CD14-positive monocyte (primary cell): ENCODE measurements around the gene SLC25A48. TPM values are rescaled to one million over a fixed set of nuclear protein-coding genes. Genes with fewer than 3 reads are reported as not detected.
A peak's percentile ranks its signal among the peaks of the same experiment; 100 is the strongest.

Source experiments
- DNase-seq, 3 donors: peaks; one replicate each; pipeline ENCODE4 v3.0.0-alpha.2; 2011 to 2022
- H2AFZ ChIP-seq: 2 replicates; pipeline ENCODE4 v1.6.0; 2012; ENCODE audit warnings: mild to moderate bottlenecking, low read depth, low read length, inconsistent platforms; ENCODE audit not compliant: insufficient read depth, poor library complexity, severe bottlenecking
- H3K27ac ChIP-seq, 2 donors: 1 replicate in 1 of 2; 2 replicates in 1 of 2; pipeline ENCODE4 v1.5.1; 2012 to 2013; ENCODE audit warnings: low read length in 2 of 2, control low read depth in 1 of 2, inconsistent platforms in 1 of 2, low read depth in 1 of 2, mild to moderate bottlenecking in 1 of 2
- H3K27me3 ChIP-seq, 2 donors: one replicate each; pipeline versions ENCODE4 v1.6.0 to v1.6.1; 2011 to 2013; ENCODE audit warnings: low read length in 2 of 2; ENCODE audit not compliant: control insufficient read depth in 2 of 2, insufficient read depth in 2 of 2
- H3K36me3 ChIP-seq, 2 donors: replicated peaks in 1 of 2; 1 replicate in 1 of 2; 2 replicates in 1 of 2; pipeline versions ENCODE4 v1.5.1 to v1.6.1; 2012 to 2013; ENCODE audit warnings: low read length in 2 of 2, control low read depth in 1 of 2, inconsistent platforms in 1 of 2, mild to moderate bottlenecking in 1 of 2; ENCODE audit not compliant: insufficient read depth in 2 of 2, control insufficient read depth in 1 of 2
- H3K4me1 ChIP-seq, 2 donors: 1 replicate in 1 of 2; 2 replicates in 1 of 2; pipeline versions ENCODE4 v1.5.1 to v1.6.1; 2012 to 2013; ENCODE audit warnings: low read length in 2 of 2, control low read depth in 1 of 2, inconsistent platforms in 1 of 2, mild to moderate bottlenecking in 1 of 2, moderate library complexity in 1 of 2; ENCODE audit not compliant: insufficient read depth in 2 of 2, control insufficient read depth in 1 of 2
- H3K4me2 ChIP-seq: replicated peaks from 2 replicates; pipeline ENCODE3; 2012; ENCODE audit warnings: low read length, moderate library complexity, mild to moderate bottlenecking; ENCODE audit not compliant: poor library complexity, severe bottlenecking; ENCODE audit errors: extremely low read depth
- H3K4me3 ChIP-seq, 3 experiments: fragments of 200-600 bp in 1 of 3; sonication (generic) in 1 of 3; replicated peaks in 1 of 3; 1 replicate in 2 of 3; 2 replicates in 1 of 3; pipeline ENCODE4 v1.5.1; 2011 to 2013; ENCODE audit warnings: low read length in 3 of 3, mild to moderate bottlenecking in 3 of 3, control low read depth in 2 of 3, low read depth in 2 of 3, inconsistent platforms in 1 of 3, moderate library complexity in 1 of 3
- H3K79me2 ChIP-seq: 2 replicates; pipeline ENCODE4 v1.6.0; 2012; ENCODE audit warnings: mild to moderate bottlenecking, control low read depth, inconsistent platforms, low read length, moderate library complexity; ENCODE audit not compliant: insufficient read depth
- H3K9ac ChIP-seq: 2 replicates; pipeline ENCODE4 v1.6.0; 2017; ENCODE audit warnings: low read length, mild to moderate bottlenecking; ENCODE audit not compliant: insufficient read depth, poor library complexity, severe bottlenecking
- H3K9me3 ChIP-seq, 2 donors: replicated peaks in 1 of 2; 1 replicate in 1 of 2; 2 replicates in 1 of 2; pipeline versions ENCODE4 v1.5.1 to v1.6.1; 2012 to 2013; ENCODE audit warnings: low read length in 2 of 2, control low read depth in 1 of 2; ENCODE audit not compliant: control insufficient read depth in 1 of 2, insufficient read depth in 1 of 2
- H4K20me1 ChIP-seq: 2 replicates; pipeline ENCODE4 v1.6.0; 2012; ENCODE audit warnings: mild to moderate bottlenecking, low read length, control low read depth, moderate library complexity; ENCODE audit not compliant: insufficient read depth
- H3K27ac Mint-ChIP-seq, 7 donors: one replicate each; pipeline ENCODE4 v1.8.0; 2020; ENCODE audit warnings: mild to moderate bottlenecking in 7 of 7, mixed read lengths in 7 of 7, moderate library complexity in 6 of 7, inconsistent platforms in 2 of 7
- H3K27me3 Mint-ChIP-seq, 3 donors: one replicate each; pipeline ENCODE4 v1.8.0; 2021 to 2022; ENCODE audit warnings: low read depth in 3 of 3, mild to moderate bottlenecking in 3 of 3, mixed read lengths in 3 of 3, moderate library complexity in 3 of 3, inconsistent platforms in 1 of 3
- H3K36me3 Mint-ChIP-seq, 2 donors: one replicate each; pipeline ENCODE4 v1.8.0; 2020; ENCODE audit warnings: mixed read lengths in 2 of 2, inconsistent platforms in 1 of 2, mild to moderate bottlenecking in 1 of 2
- H3K4me1 Mint-ChIP-seq: one replicate; pipeline ENCODE4 v1.8.0; 2020; ENCODE audit warnings: mild to moderate bottlenecking, mixed read lengths
- H3K4me3 Mint-ChIP-seq, 2 donors: one replicate each; pipeline ENCODE4 v1.8.0; 2020; ENCODE audit warnings: mild to moderate bottlenecking in 2 of 2, mixed read lengths in 2 of 2, moderate library complexity in 1 of 2
- H3K9me3 Mint-ChIP-seq, 7 donors: one replicate each; pipeline ENCODE4 v1.8.0; 2020 to 2022; ENCODE audit warnings: mixed read lengths in 7 of 7, mild to moderate bottlenecking in 6 of 7, moderate library complexity in 6 of 7, inconsistent platforms in 2 of 7
- CTCF ChIP-seq: fragments of 200-600 bp; IDR thresholded peaks from one replicate; pipeline ENCODE4 v1.8.0; 2022; ENCODE audit warnings: antibody characterized with exemption, mild to moderate bottlenecking
- WGBS: methylation state at CpG from one replicate; pipeline ENCODE4 v1.1.5; 2013; ENCODE audit warnings: missing lambda C conversion rate; ENCODE audit not compliant: insufficient coverage; 5-methylcytosine and 5-hydroxymethylcytosine counted together
- intact Hi-C, 2 donors: fragments of 100-400 bp; cut with micrococcal nuclease; formaldehyde crosslinking; loops; one replicate each; pipeline versions ENCODE4 v1.15.0 to v1.15.1; 2023
- polyA plus RNA-seq, 3 donors: library from polyadenylated mRNA; depleted of rRNA in 1 of 3; unstranded in 2 of 3; stranded (reverse) in 1 of 3; fragments of 300-500 nt in 2 of 3; fragments of >200 nt in 1 of 3; fragmentation: Illumina TruSeq in 2 of 3; gene quantifications; 1 replicate in 2 of 3; 2 replicates in 1 of 3; pipeline ENCODE4 v1.2.3, GENCODE V29; 2012 to 2021

Gene SLC25A48
- polyA plus RNA-seq, 3 donors = not detected

- Histone ChIP-seq H4K20me1 (no peaks in the 10 kb centered on the region), H3K4me3 (no peak overlapping the region), H2AFZ (no peak overlapping the region), H3K79me2 (no peaks in the 10 kb centered on the region), H3K4me1 (no peaks in the 10 kb centered on the region), H3K27me3 (peaks cover 12 to 19% of the 10 kb centered on the region in 2 donors), H3K9me3 (no peaks in the 10 kb centered on the region), H3K4me2 (no peak overlapping the region), H3K36me3 (no peaks in the 10 kb centered on the region), H3K9ac (no peak overlapping the region), H3K27ac (no peak overlapping the region)
- no peak overlapping the region for H3K27ac Mint-ChIP-seq
- no peak for DNase-seq
- H3K4me3 Mint-ChIP-seq = no peak overlapping the region
- no peaks in the 10 kb centered on the region for H3K9me3 Mint-ChIP-seq
- TF ChIP-seq CTCF = no peak
- WGBS = 61% methylated on average over 6 of the region's 8 CpGs
- peaks cover 18 to 36% (median 28%) of the 10 kb centered on the region in 3 donors for H3K27me3 Mint-ChIP-seq
- intact Hi-C loops = no loop called here
- H3K36me3 Mint-ChIP-seq = no peaks in the 10 kb centered on the region
- no peaks in the 10 kb centered on the region for H3K4me1 Mint-ChIP-seq
Measured at GRCh38 chr5:135894276-135894675, 59.8 kb downstream of the SLC25A48 start.

- Histone ChIP-seq H3K9me3 (no peaks in the 10 kb centered on the region), H3K27me3 (peaks cover 15 to 21% of the 10 kb centered on the region in 2 donors), H3K27ac (no peak overlapping the region), H3K36me3 (no peaks in the 10 kb centered on the region), H3K4me2 (no peak overlapping the region), H3K4me1 (no peaks in the 10 kb centered on the region), H3K4me3 (no peak overlapping the region), H3K79me2 (no peaks in the 10 kb centered on the region), H2AFZ (no peak overlapping the region), H4K20me1 (no peaks in the 10 kb centered on the region), H3K9ac (no peak overlapping the region)
- no peak overlapping the region for H3K27ac Mint-ChIP-seq
- H3K36me3 Mint-ChIP-seq = no peaks in the 10 kb centered on the region
- peaks cover 18 to 40% (median 28%) of the 10 kb centered on the region in 3 donors for H3K27me3 Mint-ChIP-seq
- no peak for TF ChIP-seq CTCF
- DNase-seq = no peak
- H3K9me3 Mint-ChIP-seq = no peaks in the 10 kb centered on the region
- intact Hi-C loops = no loop called here
- WGBS = no CpG with 5 or more reads among the region's 2 CpGs
- H3K4me1 Mint-ChIP-seq = no peaks in the 10 kb centered on the region
- peak overlapping the region in 1 of 2 donors; percentile 36 for H3K4me3 Mint-ChIP-seq
Measured at GRCh38 chr5:135894789-135895188, 60.3 kb downstream of the SLC25A48 start.
